Esophagus muscularis mucosa (tissue), 4 donors: Measurements from ENCODE around the gene SPOCK1. TPM values are rescaled to one million over a fixed set of nuclear protein-coding genes. Genes with fewer than 3 reads are reported as not detected.
A peak's percentile ranks its signal among the peaks of the same experiment; 100 is the strongest.

Experiments used
- DNase-seq: peaks from one replicate; pipeline ENCODE4 v3.0.0-alpha.2; 2017; ENCODE audit errors: extremely low spot score
- H3K27ac ChIP-seq, 4 donors: fragments of 200-600 bp; sonication (generic); replicated peaks in 1 of 4; 1 replicate in 3 of 4; 2 replicates in 1 of 4; pipeline ENCODE4 v1.5.1; 2016 to 2019; ENCODE audit warnings: mild to moderate bottlenecking in 1 of 4
- H3K27me3 ChIP-seq, 4 donors: fragments of 200-600 bp; sonication (generic); one replicate each; pipeline versions ENCODE4 v1.5.1 to v1.6.0; 2016 to 2019
- H3K36me3 ChIP-seq, 4 donors: fragments of 200-600 bp; sonication (generic); one replicate each; pipeline ENCODE4 v1.5.1; 2016 to 2019
- H3K4me1 ChIP-seq, 4 donors: fragments of 200-600 bp; sonication (generic); one replicate each; pipeline ENCODE4 v1.5.1; 2016 to 2019
- H3K4me3 ChIP-seq, 4 donors: fragments of 200-600 bp; sonication (generic); 1 replicate in 2 of 4; 2 replicates in 2 of 4; pipeline ENCODE4 v1.5.1; 2016 to 2019; ENCODE audit warnings: mild to moderate bottlenecking in 4 of 4, moderate library complexity in 1 of 4
- H3K9me3 ChIP-seq, 4 donors: fragments of 200-600 bp; sonication (generic); 1 replicate in 3 of 4; 2 replicates in 1 of 4; pipeline ENCODE4 v1.5.1; 2016 to 2019
- CTCF ChIP-seq, 3 experiments: fragments of 200-600 bp in 2 of 3; fragments of 450-650 bp in 1 of 3; sonication (generic) in 2 of 3; IDR thresholded peaks; one replicate each; pipeline ENCODE4 v1.5.1; 2017 to 2019; ENCODE audit warnings: antibody characterized with exemption in 3 of 3, mild to moderate bottlenecking in 2 of 3, moderate library complexity in 1 of 3
- EP300 ChIP-seq: sonication (generic); formaldehyde crosslinking; IDR thresholded peaks from one replicate; pipeline ENCODE4 v1.6.1; 2017; ENCODE audit warnings: antibody characterized with exemption
- POLR2A ChIP-seq: fragments of 450-650 bp; IDR thresholded peaks from one replicate; pipeline ENCODE4 v1.6.1; 2017; ENCODE audit warnings: antibody characterized with exemption, moderate library complexity, mild to moderate bottlenecking, low read depth
- POLR2AphosphoS5 ChIP-seq, 2 donors: sonication (generic); formaldehyde crosslinking; IDR thresholded peaks; one replicate each; pipeline ENCODE4 v1.6.1; 2017; ENCODE audit warnings: antibody characterized with exemption in 2 of 2
- WGBS: methylation state at CpG from one replicate; pipeline ENCODE4 v1.1.5; 2018; 5-methylcytosine and 5-hydroxymethylcytosine counted together
- intact Hi-C: fragments of 100-400 bp; cut with DNase I; formaldehyde crosslinking; loops from one replicate; pipeline ENCODE4 v1.15.1; 2023
- total RNA-seq, 4 donors: library from RNA; depleted of rRNA; stranded (reverse); fragments of >200 nt; gene quantifications; one replicate each; pipeline versions ENCODE4 v1.1.0 to v1.2.1, GENCODE V29; 2016

SPOCK1 gene
- total RNA-seq, 4 donors from 2014 or later, result 39.0 to 52.4 (median 45.6) TPM

GRCh38 chr5:137506296-137506695 lies 7.2 kb upstream of the SPOCK1 start:
- WGBS, result 89% methylated on average over 4 of the region's 4 CpGs
- H3K36me3 ChIP-seq, result no peaks in the 10 kb centered on the region
- peak; percentile 55 for DNase-seq
- intact Hi-C loops, result loop anchor here (10.0 kb wide), 1 partner anchor 701 kb away; no protein-coding TSS in a partner anchor
- TF ChIP-seq EP300 (no peak), CTCF (IDR thresholded peaks at IDR 0.05) (no peak), POLR2AphosphoS5 (IDR thresholded peaks at IDR 0.05) (no peak), POLR2A (no peak)
- peaks cover 0 to 8% (median 0%) of the 10 kb centered on the region in 4 donors for H3K27me3 ChIP-seq
- H3K27ac ChIP-seq, result no peak overlapping the region
- H3K4me1 ChIP-seq, result no peaks in the 10 kb centered on the region
- no peaks in the 10 kb centered on the region for H3K9me3 ChIP-seq
- no peak overlapping the region for H3K4me3 ChIP-seq

DNA sequence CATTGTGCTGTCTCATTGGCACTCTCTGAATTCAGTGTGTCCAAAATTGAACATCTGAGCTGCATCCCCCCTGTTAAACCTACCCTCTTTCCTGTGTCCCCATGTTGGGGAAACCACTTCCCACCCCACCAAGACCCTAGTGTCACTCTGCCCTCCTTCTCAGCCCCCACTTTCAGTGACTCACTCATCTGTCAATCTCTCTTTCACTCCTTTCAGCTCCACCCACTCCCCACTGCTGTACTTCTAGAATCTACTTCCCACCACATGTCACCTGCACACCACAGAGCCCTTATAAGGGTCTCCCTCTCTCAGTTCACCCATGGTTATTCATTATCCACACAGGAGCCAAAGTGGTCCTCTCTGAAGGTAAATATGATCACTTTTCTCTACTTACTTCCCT lies 5.8 kb upstream of the SPOCK1 start:
- no peak for DNase-seq
- H3K36me3 ChIP-seq, result no peaks in the 10 kb centered on the region
- intact Hi-C loops, result loop anchor here (10.0 kb wide), 1 partner anchor 700 kb away; no protein-coding TSS in a partner anchor
- no peaks in the 10 kb centered on the region for H3K4me1 ChIP-seq
- H3K27ac ChIP-seq, result no peak overlapping the region
- peaks cover 0 to 11% (median 0%) of the 10 kb centered on the region in 4 donors for H3K27me3 ChIP-seq
- H3K4me3 ChIP-seq, result no peak overlapping the region
- no peaks in the 10 kb centered on the region for H3K9me3 ChIP-seq
- TF ChIP-seq POLR2AphosphoS5 (IDR thresholded peaks at IDR 0.05) (no peak), EP300 (no peak)

- H3K36me3 ChIP-seq, result no peaks in the 10 kb centered on the region
- no peak for DNase-seq
- intact Hi-C loops, result loop anchor here (10.0 kb wide), 1 partner anchor 699 kb away; no protein-coding TSS in a partner anchor
These were observed 4.3 kb upstream of the SPOCK1 start for GRCh38 chr5:137503456-137503855.

DNA sequence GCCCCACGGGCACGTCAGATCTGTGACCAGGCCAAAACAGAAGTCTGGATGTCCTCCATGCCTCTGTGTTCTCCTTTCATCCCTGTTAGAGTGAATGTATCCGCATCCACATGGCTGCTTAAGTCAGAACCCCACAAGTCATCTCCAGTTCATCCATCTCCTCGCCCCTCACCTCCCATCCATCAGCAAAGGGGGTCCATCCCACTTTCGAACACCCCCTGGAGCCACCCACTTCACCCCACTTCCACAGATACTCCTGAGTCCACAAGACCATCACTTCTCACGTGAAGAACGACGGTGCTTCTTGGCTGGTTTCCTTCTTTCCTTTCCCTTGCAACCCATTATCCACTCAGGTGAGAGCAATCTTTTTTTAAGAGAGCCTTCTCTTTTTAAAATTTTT lies 3.5 kb upstream of the SPOCK1 start:
- Histone ChIP-seq H3K9me3 (no peaks in the 10 kb centered on the region), H3K4me3 (no peak overlapping the region), H3K36me3 (no peaks in the 10 kb centered on the region), H3K4me1 (peaks cover 4 to 13% (median 11%) of the 10 kb centered on the region in 4 donors), H3K27ac (no peak overlapping the region), H3K27me3 (peaks cover 0 to 27% (median 13%) of the 10 kb centered on the region in 4 donors)
- intact Hi-C loops, result loop anchor here (10.0 kb wide), 1 partner anchor 698 kb away; no protein-coding TSS in a partner anchor
- TF ChIP-seq POLR2A (no peak), EP300 (no peak), CTCF (IDR thresholded peaks at IDR 0.05) (no peak), POLR2AphosphoS5 (IDR thresholded peaks at IDR 0.05) (no peak)
- 83% methylated on average over 8 of the region's 8 CpGs for WGBS
- peak; percentile 83 for DNase-seq

More at GRCh38 chr5:137503456-137503855, 4.3 kb upstream of the SPOCK1 start:
- Histone ChIP-seq H3K4me3 (no peak overlapping the region), H3K9me3 (no peaks in the 10 kb centered on the region), H3K4me1 (peaks cover 4 to 7% (median 6%) of the 10 kb centered on the region in 4 donors), H3K27ac (no peak overlapping the region), H3K27me3 (peaks cover 0 to 18% (median 6%) of the 10 kb centered on the region in 4 donors)
- TF ChIP-seq EP300 (no peak), CTCF (IDR thresholded peaks at IDR 0.05) (no peak), POLR2A (no peak), POLR2AphosphoS5 (IDR thresholded peaks at IDR 0.05) (no peak)

DNA sequence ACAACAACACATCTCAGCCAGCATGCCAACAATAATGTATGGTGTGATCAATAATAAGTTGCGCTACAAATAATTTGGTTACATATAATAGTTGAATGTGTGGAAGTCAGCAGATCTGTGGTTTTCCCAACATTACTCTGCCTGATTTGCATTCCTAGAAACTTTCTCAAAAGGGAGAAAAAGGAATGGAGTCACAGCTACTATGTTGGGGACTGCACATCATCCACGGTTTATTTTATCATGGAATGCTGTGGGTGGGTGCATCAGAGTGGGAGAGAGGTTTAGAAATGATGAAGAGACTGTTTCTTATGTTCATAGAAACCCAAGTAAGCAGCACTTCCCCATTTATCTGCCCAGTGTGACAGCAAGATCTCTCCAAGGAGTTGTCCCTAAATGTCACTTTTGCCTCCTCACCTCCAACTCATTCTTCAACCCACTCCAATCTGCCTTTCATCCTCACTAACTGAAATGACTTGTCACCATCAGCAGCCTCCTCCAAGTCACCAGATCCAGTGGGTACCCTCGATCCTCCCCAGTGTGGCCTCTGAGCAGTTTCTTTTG lies 2.8 kb upstream of the SPOCK1 start:
- intact Hi-C loops, result loop anchor here (10.0 kb wide), 1 partner anchor 697 kb away; no protein-coding TSS in a partner anchor
- 68% methylated on average over 3 of the region's 3 CpGs for WGBS
- peaks cover 0 to 34% (median 13%) of the 10 kb centered on the region in 4 donors for H3K27me3 ChIP-seq

More for the DNA sequence above, 2.8 kb upstream of the SPOCK1 start:
- no peaks in the 10 kb centered on the region for H3K9me3 ChIP-seq
- peaks cover 4 to 13% (median 11%) of the 10 kb centered on the region in 4 donors for H3K4me1 ChIP-seq
- no peak for TF ChIP-seq CTCF (IDR thresholded peaks at IDR 0.05)
- TF ChIP-seq POLR2A, result no peak
- TF ChIP-seq POLR2AphosphoS5 (IDR thresholded peaks at IDR 0.05), result no peak
- TF ChIP-seq EP300, result no peak
- no peak overlapping the region for H3K4me3 ChIP-seq
- no peak overlapping the region for H3K27ac ChIP-seq
- DNase-seq, result peak; percentile 55
- no peaks in the 10 kb centered on the region for H3K36me3 ChIP-seq
